HG03439 (cell line): ENCODE measurements around the gene CD44.

Experiments used
- ATAC-seq: cut with Tn5 transposase; IDR thresholded peaks from one replicate; pipeline ENCODE4 v1.9.1; 2021; ENCODE audit warnings: mild to moderate bottlenecking, moderate library complexity; ENCODE audit not compliant: unreplicated experiment

CD44 gene

DNA sequence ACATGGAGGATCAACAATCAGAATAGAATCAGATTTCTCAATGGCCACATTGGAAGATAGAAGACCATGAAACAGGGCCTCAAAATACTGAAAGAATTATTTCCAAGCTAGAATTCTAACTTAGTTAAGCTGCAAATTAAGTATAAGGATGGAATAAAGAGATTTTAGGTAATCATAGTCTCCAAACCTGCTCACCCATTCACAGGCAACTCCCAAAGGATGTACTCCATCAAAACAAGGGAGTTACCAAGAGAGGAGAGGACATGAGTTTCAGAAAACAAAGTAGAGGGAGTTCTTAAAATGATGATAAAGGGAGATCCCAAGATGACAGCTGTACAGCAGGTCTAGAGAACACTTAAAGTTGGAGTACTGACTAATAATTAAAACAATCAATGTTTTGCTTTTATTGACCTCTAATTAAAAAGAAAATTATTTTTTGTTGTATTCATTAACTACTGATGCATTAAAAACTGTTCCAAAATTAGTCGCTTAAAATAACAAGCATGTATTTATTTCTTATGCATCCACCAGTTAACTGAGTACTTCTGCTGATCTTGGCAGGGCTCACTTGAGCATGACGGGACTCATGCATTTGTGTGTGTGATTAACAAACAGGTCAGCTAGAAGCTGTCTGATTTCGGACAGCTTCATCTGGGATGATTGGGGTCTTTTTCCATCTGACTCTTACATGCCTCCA, 95.6 kb downstream of the CD44 start:
- ATAC-seq: no peak

DNA sequence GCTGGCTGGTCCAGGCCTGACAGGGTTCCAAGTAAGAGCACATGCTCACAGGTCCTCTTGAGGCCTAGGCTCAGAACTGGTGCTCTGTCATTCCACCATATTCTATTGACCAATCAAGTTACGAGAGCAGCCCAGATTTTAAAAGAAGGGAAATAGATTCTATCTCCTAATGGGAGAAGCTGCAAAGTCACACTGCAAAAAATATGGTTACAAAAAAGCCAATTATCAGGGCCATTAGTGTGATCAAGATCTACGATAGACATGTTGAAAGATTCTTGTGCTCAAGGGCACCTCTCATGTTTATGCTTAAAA, 96.1 kb downstream of the CD44 start:
- ATAC-seq: no peak

DNA sequence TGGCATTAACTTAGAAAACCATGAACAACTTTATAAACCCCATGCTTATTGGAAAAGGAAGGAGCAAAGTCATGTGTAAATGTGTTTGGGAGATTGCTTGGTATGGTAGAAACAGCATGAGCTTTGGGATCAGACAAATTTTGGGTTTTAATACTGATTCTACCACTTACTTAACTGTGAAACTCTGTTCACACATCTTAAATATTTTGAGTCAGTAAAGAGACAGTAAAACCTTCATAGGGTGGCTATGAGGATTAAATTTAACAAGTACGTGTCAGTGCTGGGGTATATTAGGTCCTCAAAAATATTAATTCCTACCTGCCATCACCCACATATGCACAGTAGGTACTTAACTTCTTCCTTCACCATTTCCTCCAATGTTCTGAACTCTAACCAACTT, 96.5 kb downstream of the CD44 start:
- ATAC-seq: no peak

DNA sequence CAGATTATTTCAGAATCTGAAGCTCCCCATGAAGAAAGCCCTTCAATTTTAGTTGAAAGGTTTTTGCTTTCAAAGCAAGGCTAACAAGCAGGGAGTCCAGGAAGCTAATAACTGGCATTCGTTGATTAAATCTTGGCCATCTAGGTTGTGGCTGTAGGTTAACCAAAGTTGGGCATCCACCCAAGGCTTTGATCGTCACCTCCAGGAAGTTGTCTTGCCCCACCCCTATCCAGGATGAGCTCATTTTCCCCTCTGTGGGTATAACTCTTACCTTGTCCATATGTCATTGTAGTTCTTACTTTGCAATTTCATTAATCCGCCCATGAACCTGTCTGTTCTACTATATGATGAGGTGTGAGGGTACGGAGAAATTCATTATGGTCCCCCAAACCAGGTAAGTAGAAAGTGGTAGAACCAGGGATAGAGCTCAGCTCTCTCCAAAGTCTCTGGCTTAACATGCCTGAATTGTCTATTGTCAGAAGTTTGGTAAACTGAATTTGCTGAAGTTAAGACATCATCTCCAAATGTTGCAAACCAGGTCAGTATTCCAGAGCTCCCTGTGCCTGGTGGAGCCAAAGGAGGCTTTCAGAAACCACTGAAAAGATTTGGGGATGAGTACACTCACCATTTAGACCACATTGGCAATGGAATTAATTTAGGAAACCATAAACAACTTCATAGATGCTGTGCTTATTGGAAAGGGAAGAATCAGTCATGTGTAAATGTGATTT, 97.1 kb downstream of the CD44 start:
- no peak for ATAC-seq

DNA sequence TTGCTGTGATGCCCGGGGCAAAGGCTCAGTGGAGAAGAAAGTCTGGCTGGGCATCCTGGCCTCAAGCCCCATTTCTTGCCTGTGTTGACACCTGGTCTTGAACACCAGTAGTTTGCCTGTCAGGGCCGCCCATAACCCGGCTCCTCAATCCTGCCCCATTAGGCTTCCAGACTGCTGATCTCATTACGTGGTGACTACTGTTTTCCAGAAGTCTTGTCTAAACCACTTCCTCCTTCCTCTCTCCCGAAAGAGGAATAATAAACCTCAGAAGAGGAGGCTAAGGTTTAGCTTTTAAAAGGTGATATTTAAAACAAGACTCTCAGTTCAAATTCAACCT, 97.7 kb downstream of the CD44 start:
- ATAC-seq: no peak

DNA sequence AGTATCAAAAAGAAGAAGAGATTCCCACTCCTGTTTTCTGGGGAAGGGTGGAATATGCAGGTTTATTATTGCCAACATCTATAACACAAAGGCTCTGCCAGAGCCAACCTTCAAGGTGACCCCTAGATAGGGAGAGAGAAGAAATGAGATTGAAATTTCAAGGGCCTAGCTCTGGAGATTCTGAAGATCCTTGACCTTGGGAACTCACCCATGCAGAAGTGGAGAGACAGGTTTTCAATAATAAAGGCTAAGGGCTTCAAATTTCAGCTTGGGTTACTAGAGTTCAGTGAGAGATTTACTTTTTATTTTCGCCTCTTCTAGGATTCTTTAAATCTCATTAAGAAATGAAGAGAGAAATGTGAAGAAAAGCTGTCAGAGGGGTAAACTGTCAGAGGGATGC, 98.4 kb downstream of the CD44 start:
- no peak for ATAC-seq

DNA sequence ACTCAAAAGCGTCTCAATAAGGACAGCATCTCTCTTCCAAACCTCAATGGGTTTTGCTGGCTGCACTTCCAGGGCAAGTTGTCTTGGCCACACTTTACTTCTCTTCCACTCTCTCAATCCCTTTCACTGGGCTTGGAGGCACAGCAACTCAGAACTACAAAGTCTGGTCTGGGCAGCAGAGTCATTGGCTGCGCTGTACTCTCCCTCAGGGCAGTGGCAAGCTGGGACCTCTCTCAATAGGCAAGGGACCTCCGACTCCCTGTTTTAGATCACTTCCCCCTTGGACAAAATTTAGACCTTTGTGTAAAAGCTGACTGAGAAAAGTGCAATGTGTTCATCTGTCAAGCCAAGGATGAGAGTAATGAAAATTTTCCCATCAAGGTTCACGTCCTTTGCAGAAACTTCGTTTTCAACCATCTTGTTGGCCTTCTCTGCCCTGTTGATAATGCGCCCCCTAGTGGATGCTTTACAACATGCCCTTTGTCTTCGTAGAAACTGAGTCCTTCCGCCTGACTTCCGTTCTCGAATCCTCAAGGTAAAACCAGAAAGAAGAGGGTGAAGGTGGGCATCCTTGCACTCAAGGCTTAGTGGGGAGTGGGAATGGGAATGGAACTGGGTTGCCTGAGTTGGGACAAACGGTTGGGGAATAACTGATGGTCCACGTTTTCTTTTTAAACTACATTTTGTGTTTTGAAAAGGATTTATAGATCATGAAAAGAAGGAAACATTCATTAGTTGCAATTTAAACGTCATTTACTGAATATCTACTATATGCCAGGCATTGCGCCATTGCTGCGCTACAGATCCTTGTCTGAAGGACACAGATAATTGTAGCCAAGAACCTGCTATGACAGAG, 99.1 kb downstream of the CD44 start:
- no peak for ATAC-seq

DNA sequence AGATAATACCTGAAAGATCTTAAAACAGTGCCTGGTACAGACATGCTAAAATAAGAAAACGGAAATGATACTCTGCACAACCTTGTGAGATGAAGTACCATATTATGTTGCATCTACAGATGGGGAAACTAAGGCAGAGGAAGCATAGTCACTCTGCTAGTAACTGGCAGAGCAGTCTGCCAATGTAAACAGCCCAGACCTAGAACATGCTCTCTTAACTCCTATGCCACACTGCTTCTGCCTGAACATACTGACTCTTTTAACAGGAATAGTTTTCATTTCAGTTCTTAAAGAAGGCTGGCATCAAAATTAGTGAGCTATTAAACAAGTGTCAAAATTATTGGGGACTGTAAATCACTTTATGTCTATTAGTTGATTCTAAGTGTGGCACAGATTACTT, 99.9 kb downstream of the CD44 start:
- ATAC-seq: no peak

DNA sequence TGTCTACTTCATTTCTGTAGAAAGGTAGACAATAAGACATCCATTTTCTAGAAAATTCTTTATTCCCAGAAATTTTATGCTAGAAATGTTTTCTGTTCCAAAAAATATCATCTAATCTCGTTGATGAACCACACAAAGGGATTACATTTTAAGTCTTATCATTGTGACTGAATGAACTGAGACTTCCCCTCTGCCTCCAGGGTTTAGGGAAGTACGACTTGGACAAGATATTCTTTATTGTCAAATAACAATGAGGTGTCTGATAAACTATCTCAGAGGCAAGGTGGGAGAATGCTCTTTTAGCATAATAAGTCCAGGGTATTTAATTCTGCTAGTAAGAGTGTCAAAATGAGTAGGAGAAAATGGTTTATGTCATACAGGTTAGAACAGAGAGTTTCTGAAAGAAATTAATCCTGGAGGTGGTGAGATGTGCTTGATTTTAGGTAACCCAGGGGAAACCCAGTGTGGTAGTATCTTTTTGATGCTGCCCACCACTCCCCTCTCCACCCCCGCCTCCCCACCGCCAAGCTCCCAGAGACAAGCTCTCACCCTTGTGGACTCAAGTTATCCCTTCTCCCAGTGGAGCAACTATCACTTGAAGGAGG, 100.6 kb downstream of the CD44 start:
- no peak for ATAC-seq

DNA sequence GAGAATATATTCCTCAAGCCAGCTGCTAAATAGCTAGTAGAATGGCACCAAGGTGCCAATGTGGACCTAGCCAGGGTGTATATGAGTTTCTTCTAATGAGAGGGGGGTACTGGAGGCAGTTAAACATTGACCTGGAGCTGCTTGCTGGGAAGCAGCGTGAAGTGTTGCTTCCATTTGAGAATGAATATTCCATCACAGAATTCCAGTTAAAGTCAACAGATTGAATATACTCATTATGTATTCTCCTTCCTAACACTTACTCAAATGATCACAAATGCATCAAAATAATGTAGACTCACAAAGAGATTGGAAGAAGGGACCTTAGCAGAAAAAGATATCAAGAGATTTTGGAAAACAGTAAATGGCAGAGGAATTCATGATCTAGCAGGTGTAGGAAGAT, 102.1 kb downstream of the CD44 start:
- no peak for ATAC-seq

DNA sequence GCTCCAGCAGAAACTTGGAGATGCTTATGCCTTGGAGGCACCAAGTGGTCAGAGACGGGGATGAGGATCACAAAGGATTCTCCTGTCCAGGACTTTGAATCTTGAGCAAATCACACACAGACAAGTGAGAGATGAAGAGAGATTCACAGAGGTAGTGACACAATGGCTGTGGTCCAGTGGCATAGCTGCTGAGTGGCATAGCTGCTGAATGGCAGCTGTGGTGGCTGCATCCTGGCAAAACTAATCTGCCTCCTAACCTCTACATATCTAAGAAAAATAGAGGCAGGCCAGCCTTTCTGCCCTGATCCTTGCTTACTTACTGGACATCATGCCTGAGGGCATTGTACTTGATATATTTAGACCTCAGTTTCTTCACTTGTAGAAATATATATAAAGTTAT, 102.6 kb downstream of the CD44 start:
- ATAC-seq: no peak

DNA sequence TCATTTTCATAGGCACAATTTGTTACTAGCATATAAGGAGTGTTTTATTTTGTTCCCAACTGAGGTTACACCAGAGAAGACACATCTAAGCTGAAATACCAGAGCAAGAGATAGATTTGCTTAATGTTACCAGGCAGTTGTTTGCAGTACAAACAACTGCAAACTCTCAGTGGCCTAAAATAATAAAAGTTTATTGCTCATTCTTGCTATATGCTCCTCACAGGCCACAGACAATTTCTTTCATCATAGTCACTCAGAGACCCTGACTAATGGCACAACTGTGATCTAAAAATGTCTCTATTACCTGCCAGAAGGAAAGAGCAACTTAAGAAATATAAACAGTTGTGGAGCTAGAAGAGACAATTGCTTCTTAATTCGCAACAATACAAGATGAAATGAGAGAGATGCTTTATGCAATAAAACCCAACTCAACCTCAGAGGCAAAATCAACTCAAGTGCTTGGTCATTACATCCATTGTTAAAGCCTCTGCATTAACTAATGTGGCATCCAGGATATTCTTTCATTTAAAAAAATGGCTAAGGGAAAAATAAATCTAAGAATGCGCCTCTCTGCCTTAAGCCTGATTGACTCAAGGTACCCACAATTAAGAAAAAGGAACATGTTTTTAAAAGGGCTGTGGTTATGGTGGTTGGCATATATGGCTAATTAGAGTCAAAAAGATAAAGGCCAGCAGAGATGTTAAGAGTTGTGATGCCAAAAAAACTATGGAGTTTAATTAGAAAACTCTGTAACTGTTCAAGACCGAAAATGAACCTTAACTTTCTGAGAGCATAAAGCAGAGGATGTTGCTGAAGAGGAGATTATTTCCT, 103.7 kb downstream of the CD44 start:
- ATAC-seq: no peak

DNA sequence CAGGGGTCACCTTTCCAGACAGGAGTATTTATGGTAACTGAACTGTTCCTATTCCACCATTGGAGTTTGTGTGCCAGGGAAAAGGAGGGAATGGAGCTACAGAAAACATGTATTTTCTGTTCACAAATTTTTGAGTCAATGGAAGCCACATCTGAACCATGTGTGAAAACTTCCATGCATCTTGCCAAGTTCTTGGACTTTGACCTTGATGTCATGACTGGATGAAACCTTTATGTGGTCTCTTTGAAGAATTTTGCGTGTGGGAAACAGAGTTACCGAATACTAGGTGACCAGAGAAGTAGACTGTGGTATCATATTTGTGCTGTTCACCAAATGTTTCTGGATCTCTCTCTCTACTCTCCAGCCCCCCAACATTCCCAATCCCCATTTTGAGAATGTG, 104.8 kb downstream of the CD44 start:
- no peak for ATAC-seq

DNA sequence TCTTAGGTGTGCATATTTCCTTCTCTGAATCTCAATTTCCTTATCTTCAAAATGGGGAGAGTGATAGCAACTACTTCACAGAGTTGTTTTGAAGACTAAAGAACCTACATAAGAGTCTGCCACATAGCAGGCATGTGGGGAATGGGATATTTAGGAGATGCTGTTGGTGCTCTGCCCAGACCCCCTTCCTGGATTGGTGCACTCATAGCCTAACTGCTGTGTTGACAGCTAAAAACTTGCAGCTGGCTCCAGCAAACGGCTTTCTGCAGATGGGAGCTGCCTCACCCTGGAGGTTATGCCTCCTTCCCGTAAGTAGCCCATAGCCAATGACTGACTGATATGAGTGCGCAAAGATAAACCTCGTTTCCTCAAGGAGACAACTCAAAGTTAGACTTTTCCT, 106.1 kb downstream of the CD44 start:
- no peak for ATAC-seq

DNA sequence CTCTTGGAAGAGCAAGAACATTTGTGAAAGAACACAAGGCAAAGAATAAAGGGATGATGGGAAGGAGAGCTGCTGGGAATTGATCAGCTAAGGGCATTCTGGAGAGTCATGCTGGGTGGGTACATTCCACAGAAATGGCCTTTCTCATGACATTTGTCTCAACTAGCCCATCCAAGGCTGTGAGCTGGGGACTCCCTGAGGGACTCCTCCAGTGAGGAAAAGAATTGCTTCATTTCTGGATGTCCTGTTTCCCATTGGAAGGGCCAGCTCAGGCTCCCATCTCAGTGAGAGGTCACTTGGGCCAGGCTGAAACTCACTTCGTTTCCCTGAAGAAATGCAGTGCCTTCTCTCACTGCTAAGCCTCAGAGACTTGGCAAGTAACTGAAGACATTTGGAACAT, 106.8 kb downstream of the CD44 start:
- ATAC-seq: no peak

DNA sequence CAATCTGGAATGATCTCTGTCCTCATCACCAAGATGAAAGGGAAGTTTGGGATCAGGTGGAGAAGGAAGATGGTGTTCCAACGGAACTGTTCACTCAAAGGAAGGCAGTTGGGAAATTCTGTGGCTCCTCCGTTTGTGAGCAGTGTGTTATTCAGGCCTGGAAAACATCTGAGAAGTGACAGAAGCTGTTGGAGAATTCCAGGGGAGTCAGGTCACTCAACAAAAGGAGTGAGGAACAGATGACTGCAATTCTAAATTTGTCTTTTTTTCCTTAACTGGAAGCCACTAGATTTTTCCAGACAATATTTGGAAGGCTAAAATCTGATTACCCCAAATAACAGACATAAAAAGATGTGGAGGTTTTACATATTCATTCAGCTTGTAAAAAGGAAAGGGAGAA, 107.8 kb downstream of the CD44 start:
- no peak for ATAC-seq

DNA sequence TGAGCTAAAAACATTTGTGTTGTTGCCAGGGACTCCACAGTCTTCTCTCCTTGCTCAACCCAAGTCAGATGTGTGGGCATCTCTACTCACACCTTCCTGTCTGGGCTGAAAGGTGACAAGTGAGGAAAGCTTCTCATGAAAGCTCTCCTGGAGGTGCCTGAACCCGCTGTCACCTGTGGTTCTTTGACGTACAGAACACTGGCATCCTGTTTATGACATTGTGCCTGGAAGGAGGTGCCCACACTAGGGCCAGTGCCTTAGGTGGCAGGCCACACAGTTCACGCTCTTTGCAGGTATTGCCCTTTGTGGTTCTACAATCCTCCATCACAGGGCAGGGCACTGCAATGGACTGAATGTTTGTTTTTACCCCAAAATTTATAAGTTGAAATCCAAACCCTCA, 108.5 kb downstream of the CD44 start:
- ATAC-seq: no peak

DNA sequence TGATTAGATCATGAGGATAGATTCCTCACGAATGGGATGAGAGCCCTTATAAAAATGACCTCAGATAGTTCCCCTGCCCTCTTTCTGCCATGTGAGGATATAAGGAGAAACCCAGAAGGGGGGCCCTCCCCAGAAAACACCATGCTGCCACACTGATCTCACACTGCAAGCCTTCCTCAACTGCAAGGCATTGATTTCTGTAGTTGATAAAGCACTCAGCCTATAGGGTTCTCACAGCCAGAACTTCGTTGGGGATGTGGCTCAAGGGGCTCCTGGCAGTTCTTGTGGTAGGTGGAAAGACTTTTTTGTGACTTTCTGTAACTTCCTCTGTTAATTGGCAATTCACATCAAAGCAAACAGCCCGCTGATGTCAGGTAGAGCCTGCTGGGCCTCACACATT, 108.9 kb downstream of the CD44 start:
- no peak for ATAC-seq

DNA sequence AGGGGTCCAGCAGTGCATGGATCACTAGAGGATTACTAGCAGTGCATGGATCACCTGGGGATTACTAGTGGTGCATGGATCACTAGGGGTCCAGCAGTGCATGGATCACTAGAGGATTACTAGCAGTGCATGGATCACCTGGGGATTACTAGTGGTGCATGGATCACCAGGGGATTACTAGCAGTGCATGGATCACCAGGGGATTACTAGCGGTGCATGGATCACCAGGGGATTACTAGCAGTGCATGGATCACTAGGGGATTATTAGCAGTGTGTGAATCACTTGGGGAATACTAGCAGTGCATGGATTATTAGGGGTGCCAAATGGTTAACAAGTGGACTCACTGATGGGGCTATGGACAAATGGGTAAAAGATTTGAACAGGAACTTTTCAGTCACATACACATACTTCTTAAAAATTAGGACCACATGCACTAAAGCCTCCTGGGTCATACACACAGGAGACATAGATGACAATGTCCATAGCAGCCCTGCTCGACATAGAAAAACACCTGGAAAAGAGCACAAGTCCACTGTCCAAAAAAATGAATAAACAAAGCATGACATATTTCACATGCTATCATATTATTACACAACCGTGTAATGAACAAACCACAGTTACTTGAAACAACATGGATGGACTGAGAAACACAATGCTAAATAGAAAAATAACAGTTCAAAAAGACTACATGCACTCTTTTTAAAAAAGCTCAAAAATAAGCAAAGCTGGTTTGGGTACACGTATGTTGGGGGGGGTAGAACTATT, 109.8 kb downstream of the CD44 start:
- no peak for ATAC-seq

DNA sequence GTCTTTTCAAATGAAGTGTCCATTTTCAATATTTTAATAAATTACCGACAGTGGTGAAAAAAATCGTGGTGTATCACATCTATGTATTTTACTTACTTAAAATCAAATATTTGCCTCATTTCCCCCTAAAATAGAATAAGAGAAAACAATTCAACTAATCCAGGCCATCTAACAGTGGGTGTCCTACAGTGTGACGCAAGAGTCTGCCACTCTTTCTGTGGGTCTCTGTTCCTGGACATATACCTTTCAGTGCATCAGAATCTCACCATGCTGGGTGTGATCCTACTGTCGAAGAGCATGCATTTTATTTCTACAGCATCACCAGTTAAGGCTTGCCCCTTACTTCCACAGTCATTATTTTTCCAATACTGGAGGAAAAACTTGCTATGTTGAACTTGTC, 111.2 kb downstream of the CD44 start:
- ATAC-seq: no peak
